Amniotic stem cell (primary cell): ENCODE measurements around the gene KCTD11.

Source experiments
- DNase-seq: peaks from one replicate; lab custom pipeline; 2025; lab: John Stamatoyannopoulos, UW

The KCTD11 gene

GRCh38 chr17:7351665-7352502, at the start of gene KCTD11:
KCTD11 (plus strand) TSS chr17:7352162.
- peak; percentile 81 for DNase-seq

GRCh38 chr17:7304179-7304578, 47.8 kb upstream of the KCTD11 start:
- no peak for DNase-seq

- DNase-seq: peak; percentile 100
Measured at GRCh38 chr17:7306911-7307685, 44.9 kb upstream of the KCTD11 start, which contains the start of gene EIF5A. EIF5A (plus strand) TSS chr17:7307628; CDS start chr17:7309636, 2,008 bp downstream.

GRCh38 chr17:7307686-7308624, 44.0 kb upstream of the KCTD11 start:
- no peak for DNase-seq

- DNase-seq: peak; percentile 60
Measured at GRCh38 chr17:7308625-7309433, 43.1 kb upstream of the KCTD11 start.

GRCh38 chr17:7309628-7310027, 42.3 kb upstream of the KCTD11 start:
- no peak for DNase-seq

GRCh38 chr17:7311110-7311705, 40.8 kb upstream of the KCTD11 start:
- DNase-seq: no peak

GRCh38 chr17:7312432-7313087, 39.4 kb upstream of the KCTD11 start:
- DNase-seq: no peak

GRCh38 chr17:7313088-7313889, 38.7 kb upstream of the KCTD11 start:
- DNase-seq: no peak

- DNase-seq: no peak
Measured at GRCh38 chr17:7313890-7314718, 37.9 kb upstream of the KCTD11 start.

- peak; percentile 63 for DNase-seq
Measured at GRCh38 chr17:7314719-7315569, 37.0 kb upstream of the KCTD11 start, which contains the start of gene GPS2. GPS2 (minus strand) TSS chr17:7315360; CDS start chr17:7315052, 308 bp downstream.

GRCh38 chr17:7315570-7316235, 36.3 kb upstream of the KCTD11 start:
- no peak for DNase-seq

GRCh38 chr17:7317161-7317803, 34.7 kb upstream of the KCTD11 start:
- DNase-seq: no peak

- no peak for DNase-seq
Measured at GRCh38 chr17:7318121-7318860, 33.7 kb upstream of the KCTD11 start.

- DNase-seq: no peak
Measured at GRCh38 chr17:7321466-7321865, 30.5 kb upstream of the KCTD11 start.
